ELR (cell line): ENCODE measurements around the gene LRRC23.
"Not testable (repeated sequence)": the region's sequence is repeated elsewhere in the genome, so short reads cannot be mapped to it uniquely, and the experiment has no call there.

ENCODE experiments used
- DNase-seq: peaks from one replicate; pipeline ENCODE4 v3.0.0-alpha.2; 2015; ENCODE audit warnings: low read depth

The LRRC23 gene

GRCh38 chr12:6904280-6905276 lies at the start of gene LRRC23:
LRRC23 (plus strand) TSS chr12:6904822; CDS start chr12:6905634, 812 bp downstream.
- peak; percentile 98 for DNase-seq

- DNase-seq, result no peak
These were observed 49.3 kb upstream of the LRRC23 start for GRCh38 chr12:6855322-6855721.

GRCh38 chr12:6858799-6859198 lies 45.8 kb upstream of the LRRC23 start:
- DNase-seq, result no peak

- DNase-seq, result no peak
These were observed 44.5 kb upstream of the LRRC23 start for GRCh38 chr12:6860116-6860515.

- DNase-seq, result no peak
These were observed 43.7 kb upstream of the LRRC23 start for GRCh38 chr12:6860942-6861341.

GRCh38 chr12:6861391-6861790 lies 43.2 kb upstream of the LRRC23 start:
- no peak for DNase-seq

- DNase-seq, result no peak
These were observed 41.6 kb upstream of the LRRC23 start for GRCh38 chr12:6863033-6863432.

- peak; percentile 12 for DNase-seq
These were observed 40.9 kb upstream of the LRRC23 start for GRCh38 chr12:6863586-6864321.

GRCh38 chr12:6865307-6865706 lies 39.3 kb upstream of the LRRC23 start:
- DNase-seq, result not testable (repeated sequence)

GRCh38 chr12:6866163-6866919 lies 38.3 kb upstream of the LRRC23 start:
- no peak for DNase-seq

- no peak for DNase-seq
These were observed 37.7 kb upstream of the LRRC23 start for GRCh38 chr12:6866920-6867412.

- peak; percentile 88 for DNase-seq
These were observed 37.0 kb upstream of the LRRC23 start, which contains the start of gene TPI1 for GRCh38 chr12:6867413-6868210. TPI1 (plus strand) TSS chr12:6867531; CDS start chr12:6867567, 36 bp downstream.

GRCh38 chr12:6868211-6869048 lies 36.2 kb upstream of the LRRC23 start:
- peak; percentile 56 for DNase-seq

- peak; percentile 84 for DNase-seq
These were observed 35.3 kb upstream of the LRRC23 start for GRCh38 chr12:6869049-6870021.

- DNase-seq, result peak; percentile 27
These were observed 34.3 kb upstream of the LRRC23 start for GRCh38 chr12:6870304-6870703.

- peak; percentile 69 for DNase-seq
These were observed 33.3 kb upstream of the LRRC23 start for GRCh38 chr12:6871052-6871957.
